ENCODE data around the gene OR52M1.

OR52M1 gene

DNA sequence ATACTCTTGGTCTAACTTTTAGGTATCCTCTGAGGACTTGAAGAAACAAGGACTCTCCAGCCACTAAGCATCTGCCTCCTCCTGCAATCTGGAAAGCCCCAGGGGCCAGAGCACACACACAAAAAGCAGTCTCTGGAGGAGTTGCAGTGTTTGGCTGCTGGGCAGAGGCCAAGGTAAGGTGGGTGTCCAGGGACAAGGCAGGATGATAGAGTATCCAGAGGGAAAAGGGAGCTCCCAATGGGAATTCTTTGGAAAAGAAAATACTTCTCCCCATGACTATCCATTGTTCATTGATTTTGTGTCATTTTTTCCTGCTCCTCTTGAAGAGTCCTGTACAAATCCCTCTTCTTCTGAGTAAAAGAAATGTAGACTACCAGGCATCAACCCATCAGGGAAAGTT lies 36.5 kb downstream of the OR52M1 start, which contains the start of gene OR52I2:
Gene OR52I2 (plus strand): TSS at position 301 of the 400 bp plus-strand sequence.
- no peak for DNase-seq (ENCODE audit: low read depth)
- no peak within 1 kb of the TSS for H3K4me3 ChIP-seq (ENCODE audit: low read depth, low read length)
- TF ChIP-seq, protein P1, sequence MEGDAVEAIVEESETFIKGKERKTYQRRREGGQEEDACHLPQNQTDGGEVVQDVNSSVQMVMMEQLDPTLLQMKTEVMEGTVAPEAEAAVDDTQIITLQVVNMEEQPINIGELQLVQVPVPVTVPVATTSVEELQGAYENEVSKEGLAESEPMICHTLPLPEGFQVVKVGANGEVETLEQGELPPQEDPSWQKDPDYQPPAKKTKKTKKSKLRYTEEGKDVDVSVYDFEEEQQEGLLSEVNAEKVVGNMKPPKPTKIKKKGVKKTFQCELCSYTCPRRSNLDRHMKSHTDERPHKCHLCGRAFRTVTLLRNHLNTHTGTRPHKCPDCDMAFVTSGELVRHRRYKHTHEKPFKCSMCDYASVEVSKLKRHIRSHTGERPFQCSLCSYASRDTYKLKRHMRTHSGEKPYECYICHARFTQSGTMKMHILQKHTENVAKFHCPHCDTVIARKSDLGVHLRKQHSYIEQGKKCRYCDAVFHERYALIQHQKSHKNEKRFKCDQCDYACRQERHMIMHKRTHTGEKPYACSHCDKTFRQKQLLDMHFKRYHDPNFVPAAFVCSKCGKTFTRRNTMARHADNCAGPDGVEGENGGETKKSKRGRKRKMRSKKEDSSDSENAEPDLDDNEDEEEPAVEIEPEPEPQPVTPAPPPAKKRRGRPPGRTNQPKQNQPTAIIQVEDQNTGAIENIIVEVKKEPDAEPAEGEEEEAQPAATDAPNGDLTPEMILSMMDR (IDR thresholded peaks at IDR 0.05; ENCODE audit: low read depth, low read length, missing control alignments) = no peak
- in situ Hi-C loops (cut with HindIII; ENCODE audit: low sequenced_read_pairs) = no loop called here

DNA sequence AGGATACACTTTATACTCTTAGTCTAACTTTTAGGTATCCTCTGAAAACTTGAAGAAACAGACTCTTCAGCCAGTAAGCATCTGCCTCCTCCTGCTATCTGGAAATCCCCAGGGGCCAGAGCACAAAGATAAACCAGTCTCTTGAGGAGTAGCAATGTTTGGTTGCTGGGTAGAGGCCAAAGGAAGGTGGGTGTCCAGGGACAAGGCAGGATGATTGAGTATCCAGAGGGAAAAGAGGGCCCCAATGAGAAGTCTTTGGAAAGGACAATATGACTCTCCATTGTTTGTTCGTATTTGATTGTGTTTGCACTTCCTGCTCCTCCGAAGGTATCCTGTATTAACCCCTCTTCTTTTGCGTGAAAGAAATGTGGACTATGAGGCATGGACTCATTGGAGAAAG lies 44.0 kb downstream of the OR52M1 start:
- TF ChIP-seq, protein P1 (IDR thresholded peaks at IDR 0.05; ENCODE audit: low read depth, low read length, missing control alignments) = no peak
- in situ Hi-C loops (cut with HindIII; ENCODE audit: low sequenced_read_pairs) = no loop called here

DNA sequence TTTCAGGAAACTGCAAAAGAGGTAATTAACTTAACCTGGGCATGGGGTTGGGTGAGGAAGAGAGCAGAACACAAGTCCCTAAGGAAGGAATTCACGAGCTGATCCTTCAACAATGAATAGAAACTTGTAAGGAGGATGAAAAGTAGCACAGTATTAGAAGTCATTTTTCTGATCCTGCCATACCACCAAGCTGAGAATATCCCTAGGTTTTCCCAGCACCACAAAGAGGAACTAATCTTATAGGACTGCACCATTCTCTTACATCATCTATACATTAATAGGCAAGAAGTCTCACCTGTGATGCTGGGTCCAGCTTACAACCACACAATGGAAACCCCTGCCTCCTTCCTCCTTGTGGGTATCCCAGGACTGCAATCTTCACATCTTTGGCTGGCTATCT lies 48.7 kb downstream of the OR52M1 start, which contains the start of gene OR52I1:
Gene OR52I1 (plus strand): TSS at position 301 of the 400 bp plus-strand sequence. CDS start 0 bp downstream, at position 301.
- TF ChIP-seq, protein P1 (IDR thresholded peaks at IDR 0.05; ENCODE audit: low read depth, low read length, missing control alignments) = no peak
- in situ Hi-C loops (cut with HindIII; ENCODE audit: low sequenced_read_pairs) = no loop called here
- no peak for DNase-seq (ENCODE audit: low read depth)
- no peak within 1 kb of the TSS for H3K4me3 ChIP-seq (ENCODE audit: low read depth, low read length)

More for the DNA sequence above, 44.0 kb downstream of the OR52M1 start:
- DNase-seq (ENCODE audit: low read depth) = no peak
- H3K4me3 ChIP-seq (ENCODE audit: low read depth, low read length) = no peak overlapping the region
